ENCODE data around the gene STX8.

The STX8 gene

DNA sequence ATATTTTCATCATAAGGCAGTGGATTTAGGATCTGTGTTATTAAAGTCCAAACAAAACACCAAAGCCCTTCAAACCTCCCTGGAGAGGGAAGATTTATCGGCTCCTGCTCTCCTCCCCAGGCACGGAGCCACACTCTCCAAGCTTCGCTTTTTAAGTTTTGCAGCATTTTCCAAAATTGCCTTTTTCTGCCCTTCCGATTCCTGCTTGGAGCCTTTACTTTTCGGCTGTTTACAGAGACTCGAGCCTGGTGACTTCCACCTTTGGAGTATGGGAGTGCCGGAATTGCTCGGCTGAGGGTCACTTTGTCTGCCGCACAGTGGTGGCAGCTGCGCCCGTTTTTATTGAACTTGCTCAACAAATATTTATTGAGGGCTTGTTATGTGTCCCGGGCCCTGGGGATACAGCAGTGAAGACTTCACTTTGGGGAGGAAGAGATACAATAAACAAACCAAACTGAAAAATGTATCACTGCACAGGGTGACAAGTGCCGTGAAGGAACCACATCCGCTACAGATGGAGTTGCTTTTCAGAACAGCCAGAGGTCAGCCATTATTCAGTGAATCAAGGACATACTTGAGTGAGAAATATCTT lies 368.8 kb downstream of the STX8 start:
- H3K4me3 ChIP-seq (ENCODE audit: insufficient read depth in 1 of 2, low read depth in 1 of 2, low read length in 2 of 2) = peak overlapping the region in 1 of 2 experiments; percentile 37
- no peak overlapping the region for H3K4ac ChIP-seq (ENCODE audit: low read depth in 1 of 2, low read length in 2 of 2)
- H3K79me1 ChIP-seq (replicated peaks; ENCODE audit: low read length, poor library complexity, severe bottlenecking) = no peaks in the 10 kb centered on the region
- no peak overlapping the region for H2AK5ac ChIP-seq (ENCODE audit: low read length, severe bottlenecking)
- peaks cover 22 to 39% of the 10 kb centered on the region in 2 experiments for H3K27me3 ChIP-seq (ENCODE audit: control insufficient read depth in 1 of 2, insufficient read depth in 1 of 2, low read length in 2 of 2)
- no peaks in the 10 kb centered on the region for H3K36me3 ChIP-seq (ENCODE audit: control insufficient read depth in 1 of 2, insufficient read depth in 2 of 2, low read depth in 1 of 2, low read length in 2 of 2)
- H4K91ac ChIP-seq (ENCODE audit: low read length) = no peak overlapping the region
- H2BK5ac ChIP-seq (ENCODE audit: low read depth, low read length, poor library complexity, severe bottlenecking) = no peak overlapping the region
- H3K9me3 ChIP-seq (ENCODE audit: control insufficient read depth, low read length) = no peaks in the 10 kb centered on the region
- H3K18ac ChIP-seq (ENCODE audit: low read depth in 1 of 2, low read length in 2 of 2) = no peak overlapping the region
- no peak overlapping the region for H2AFZ ChIP-seq (ENCODE audit: low read depth, low read length)
- no peak overlapping the region for H2BK12ac ChIP-seq (ENCODE audit: low read length in 2 of 2)
- no peak overlapping the region for H3K14ac ChIP-seq (ENCODE audit: low read length in 2 of 2)
- WGBS = 70% methylated on average over 14 of the region's 14 CpGs
- peaks cover 4% of the 10 kb centered on the region for H3K4me1 ChIP-seq (ENCODE audit: control insufficient read depth, insufficient read depth, low read depth, low read length)
- no peak overlapping the region for H2BK120ac ChIP-seq (ENCODE audit: low read depth, low read length)
- H3K23ac ChIP-seq (ENCODE audit: low read length in 2 of 2) = no peak overlapping the region
- H2BK15ac ChIP-seq (ENCODE audit: low read depth, poor library complexity, severe bottlenecking) = no peak overlapping the region
- H3K27ac ChIP-seq (ENCODE audit: low read length, poor library complexity, severe bottlenecking) = no peak overlapping the region
- DNase-seq = no peak
- peak overlapping the region; percentile 55 for H3K9ac ChIP-seq (ENCODE audit: low read length)
- H4K8ac ChIP-seq (ENCODE audit: low read length) = no peak overlapping the region
- H3K4me2 ChIP-seq (ENCODE audit: low read length, poor library complexity, severe bottlenecking) = no peak overlapping the region

- H3K4ac ChIP-seq (ENCODE audit: low read depth in 1 of 2, low read length in 2 of 2) = no peak overlapping the region
- H3K36me3 ChIP-seq (ENCODE audit: control insufficient read depth in 1 of 2, insufficient read depth in 2 of 2, low read depth in 1 of 2, low read length in 2 of 2) = no peaks in the 10 kb centered on the region
- H4K91ac ChIP-seq (ENCODE audit: low read length) = no peak overlapping the region
- 70% methylated on average over 7 of the region's 8 CpGs for WGBS
- no peaks in the 10 kb centered on the region for H3K79me1 ChIP-seq (replicated peaks; ENCODE audit: low read length, poor library complexity, severe bottlenecking)
- H3K27ac ChIP-seq (ENCODE audit: low read length, poor library complexity, severe bottlenecking) = no peak overlapping the region
- H3K9me3 ChIP-seq (ENCODE audit: control insufficient read depth, low read length) = no peaks in the 10 kb centered on the region
- no peak overlapping the region for H2AK5ac ChIP-seq (ENCODE audit: low read length, severe bottlenecking)
- no peak overlapping the region for H2BK12ac ChIP-seq (ENCODE audit: low read length in 2 of 2)
- H2AFZ ChIP-seq (ENCODE audit: low read depth, low read length) = no peak overlapping the region
- no peak overlapping the region for H3K18ac ChIP-seq (ENCODE audit: low read depth in 1 of 2, low read length in 2 of 2)
- H2BK5ac ChIP-seq (ENCODE audit: low read depth, low read length, poor library complexity, severe bottlenecking) = no peak overlapping the region
- H3K4me3 ChIP-seq (ENCODE audit: insufficient read depth in 1 of 2, low read depth in 1 of 2, low read length in 2 of 2) = peak overlapping the region in 1 of 2 experiments; percentile 37
- peaks cover 23 to 37% of the 10 kb centered on the region in 2 experiments for H3K27me3 ChIP-seq (ENCODE audit: control insufficient read depth in 1 of 2, insufficient read depth in 1 of 2, low read length in 2 of 2)
- no peak overlapping the region for H3K14ac ChIP-seq (ENCODE audit: low read length in 2 of 2)
- peaks cover 4% of the 10 kb centered on the region for H3K4me1 ChIP-seq (ENCODE audit: control insufficient read depth, insufficient read depth, low read depth, low read length)
- no peak overlapping the region for H2BK120ac ChIP-seq (ENCODE audit: low read depth, low read length)
- peak overlapping the region; percentile 55 for H3K9ac ChIP-seq (ENCODE audit: low read length)
- no peak overlapping the region for H3K4me2 ChIP-seq (ENCODE audit: low read length, poor library complexity, severe bottlenecking)
- DNase-seq = no peak
- H2BK15ac ChIP-seq (ENCODE audit: low read depth, poor library complexity, severe bottlenecking) = no peak overlapping the region
- H3K23ac ChIP-seq (ENCODE audit: low read length in 2 of 2) = no peak overlapping the region
- no peak overlapping the region for H4K8ac ChIP-seq (ENCODE audit: low read length)
Measured at GRCh38 chr17:9206410-9206703, 369.3 kb downstream of the STX8 start.

DNA sequence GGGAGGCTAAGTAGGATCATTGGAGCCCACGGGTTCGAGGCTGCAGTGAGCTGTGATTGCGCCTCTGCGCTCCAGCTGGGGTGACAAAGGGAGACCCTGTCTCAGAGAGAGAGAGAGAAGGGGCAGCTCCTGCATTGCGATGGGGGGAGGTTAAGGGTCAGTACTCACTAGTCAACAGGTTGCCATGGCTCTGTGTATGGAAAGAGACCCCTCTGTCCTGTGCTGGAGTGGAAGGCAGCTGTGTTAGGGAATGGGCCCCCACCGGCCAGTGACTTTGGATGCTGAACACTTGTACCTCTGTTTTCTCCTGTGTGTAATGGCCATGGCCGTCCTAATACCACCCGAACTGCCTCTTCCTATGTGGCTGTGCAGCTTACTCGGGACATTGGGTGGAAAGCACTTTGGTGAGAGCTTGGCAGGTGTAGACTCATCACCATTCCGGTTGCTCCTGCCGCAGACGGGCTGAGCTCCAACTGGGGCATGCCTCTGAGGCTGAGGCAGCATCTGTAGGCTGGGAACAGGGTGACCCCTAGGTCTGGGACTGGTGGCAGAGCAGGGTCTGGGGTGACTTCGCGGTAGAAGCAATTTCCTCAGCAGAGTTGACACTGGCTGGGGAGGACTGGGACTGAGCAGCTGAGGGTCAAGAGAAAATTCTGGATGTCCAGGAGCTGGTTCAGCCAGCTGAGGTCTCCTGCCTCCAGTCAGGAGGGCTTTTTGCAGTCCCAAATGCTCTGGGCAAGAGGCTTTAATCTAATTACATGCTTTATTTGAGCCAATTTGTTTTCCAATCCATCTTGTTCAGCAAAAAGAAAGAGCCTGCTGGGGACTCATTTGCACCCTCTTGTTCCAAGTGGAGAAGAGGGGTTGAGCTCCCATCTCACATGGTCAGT lies 369.9 kb downstream of the STX8 start:
- Histone ChIP-seq H3K18ac (ENCODE audit: low read depth in 1 of 2, low read length in 2 of 2) (no peak overlapping the region), H3K23ac (ENCODE audit: low read length in 2 of 2) (no peak overlapping the region), H3K4me3 (ENCODE audit: insufficient read depth in 1 of 2, low read depth in 1 of 2, low read length in 2 of 2) (no peak overlapping the region), H2AFZ (ENCODE audit: low read depth, low read length) (no peak overlapping the region), H3K27ac (ENCODE audit: low read length, poor library complexity, severe bottlenecking) (no peak overlapping the region), H2BK5ac (ENCODE audit: low read depth, low read length, poor library complexity, severe bottlenecking) (no peak overlapping the region), H3K79me1 (replicated peaks; ENCODE audit: low read length, poor library complexity, severe bottlenecking) (no peaks in the 10 kb centered on the region), H3K27me3 (ENCODE audit: control insufficient read depth in 1 of 2, insufficient read depth in 1 of 2, low read length in 2 of 2) (peaks cover 29 to 37% of the 10 kb centered on the region in 2 experiments), H2BK15ac (ENCODE audit: low read depth, poor library complexity, severe bottlenecking) (no peak overlapping the region), H3K4me1 (ENCODE audit: control insufficient read depth, insufficient read depth, low read depth, low read length) (peaks cover 2% of the 10 kb centered on the region), H3K36me3 (ENCODE audit: control insufficient read depth in 1 of 2, insufficient read depth in 2 of 2, low read depth in 1 of 2, low read length in 2 of 2) (no peaks in the 10 kb centered on the region), H2AK5ac (ENCODE audit: low read length, severe bottlenecking) (no peak overlapping the region), H2BK12ac (ENCODE audit: low read length in 2 of 2) (no peak overlapping the region), H4K8ac (ENCODE audit: low read length) (no peak overlapping the region), H3K9ac (ENCODE audit: low read length) (no peak overlapping the region), H3K9me3 (ENCODE audit: control insufficient read depth, low read length) (no peaks in the 10 kb centered on the region), H2BK120ac (ENCODE audit: low read depth, low read length) (no peak overlapping the region), H3K4me2 (ENCODE audit: low read length, poor library complexity, severe bottlenecking) (no peak overlapping the region), H3K4ac (ENCODE audit: low read depth in 1 of 2, low read length in 2 of 2) (no peak overlapping the region), H4K91ac (ENCODE audit: low read length) (no peak overlapping the region), H3K14ac (ENCODE audit: low read length in 2 of 2) (no peak overlapping the region)
- no peak for DNase-seq
- WGBS = 90% methylated on average over 14 of the region's 14 CpGs

DNA sequence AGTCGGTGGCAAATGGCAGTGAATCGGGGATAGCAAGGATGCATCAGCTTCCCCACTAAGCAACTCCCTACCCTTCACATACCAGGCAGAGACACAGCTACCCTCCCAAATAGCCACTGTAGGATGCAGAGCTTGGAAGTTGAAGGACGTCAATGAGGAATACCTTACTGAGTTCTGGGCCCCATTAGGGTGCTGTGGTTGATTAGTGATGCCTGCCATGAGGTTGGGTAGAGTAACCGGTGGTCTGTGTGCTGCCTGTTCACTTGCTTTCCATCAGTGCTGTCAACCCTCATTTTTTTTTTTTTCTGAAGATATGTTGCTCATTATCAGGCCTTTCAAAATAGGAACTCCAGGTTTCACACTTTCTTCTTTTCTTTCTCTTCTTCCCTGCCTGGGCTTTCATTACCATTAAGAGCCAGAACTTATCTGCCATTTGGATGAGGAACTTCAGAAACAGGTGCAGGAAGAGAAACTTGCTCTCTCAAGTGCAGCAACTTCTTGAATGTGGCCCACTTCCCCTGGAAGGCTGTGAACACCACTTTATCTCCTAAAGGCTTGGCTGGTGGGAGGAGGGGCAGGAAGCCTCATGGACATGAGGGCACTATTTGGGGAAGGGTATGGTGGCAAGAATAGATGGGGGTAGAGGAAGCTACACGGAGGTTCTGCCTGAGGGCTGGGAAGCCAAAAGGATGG lies 370.8 kb downstream of the STX8 start:
- peaks cover 33 to 37% of the 10 kb centered on the region in 2 experiments for H3K27me3 ChIP-seq (ENCODE audit: control insufficient read depth in 1 of 2, insufficient read depth in 1 of 2, low read length in 2 of 2)
- no peak overlapping the region for H3K27ac ChIP-seq (ENCODE audit: low read length, poor library complexity, severe bottlenecking)
- H2AFZ ChIP-seq (ENCODE audit: low read depth, low read length) = no peak overlapping the region
- H3K4me2 ChIP-seq (ENCODE audit: low read length, poor library complexity, severe bottlenecking) = no peak overlapping the region
- H3K14ac ChIP-seq (ENCODE audit: low read length in 2 of 2) = no peak overlapping the region
- no peak overlapping the region for H4K8ac ChIP-seq (ENCODE audit: low read length)
- no peaks in the 10 kb centered on the region for H3K9me3 ChIP-seq (ENCODE audit: control insufficient read depth, low read length)
- H3K4me1 ChIP-seq (ENCODE audit: control insufficient read depth, insufficient read depth, low read depth, low read length) = no peaks in the 10 kb centered on the region
- H2BK15ac ChIP-seq (ENCODE audit: low read depth, poor library complexity, severe bottlenecking) = no peak overlapping the region
- no peak overlapping the region for H2BK12ac ChIP-seq (ENCODE audit: low read length in 2 of 2)
- no peak overlapping the region for H2BK120ac ChIP-seq (ENCODE audit: low read depth, low read length)
- H3K9ac ChIP-seq (ENCODE audit: low read length) = no peak overlapping the region
- H3K4me3 ChIP-seq (ENCODE audit: insufficient read depth in 1 of 2, low read depth in 1 of 2, low read length in 2 of 2) = no peak overlapping the region
- no peak overlapping the region for H3K18ac ChIP-seq (ENCODE audit: low read depth in 1 of 2, low read length in 2 of 2)
- no peak overlapping the region for H3K23ac ChIP-seq (ENCODE audit: low read length in 2 of 2)
- no peak overlapping the region for H3K4ac ChIP-seq (ENCODE audit: low read depth in 1 of 2, low read length in 2 of 2)
- DNase-seq = no peak
- H3K79me1 ChIP-seq (replicated peaks; ENCODE audit: low read length, poor library complexity, severe bottlenecking) = no peaks in the 10 kb centered on the region
- H4K91ac ChIP-seq (ENCODE audit: low read length) = no peak overlapping the region
- WGBS = 77% methylated on average over 3 of the region's 5 CpGs
- no peak overlapping the region for H2AK5ac ChIP-seq (ENCODE audit: low read length, severe bottlenecking)
- no peaks in the 10 kb centered on the region for H3K36me3 ChIP-seq (ENCODE audit: control insufficient read depth in 1 of 2, insufficient read depth in 2 of 2, low read depth in 1 of 2, low read length in 2 of 2)
- no peak overlapping the region for H2BK5ac ChIP-seq (ENCODE audit: low read depth, low read length, poor library complexity, severe bottlenecking)

Measured in mesenchymal stem cell (in vitro differentiated cells and primary cell).